SK-N-SH (cell line): ENCODE results near the gene UCN. TPM values are rescaled to one million over a fixed set of nuclear protein-coding genes. Genes with fewer than 3 reads are reported as not detected.

ENCODE experiments used
- CTCF ChIA-PET: fragments of 300-600, 350-600 bp; formaldehyde crosslinking; extraction: SDS; loops from one replicate; lab custom pipeline; 2021; lab: Yijun Ruan, JAX
- POLR2A ChIA-PET: fragments of 350-600 bp; sonication (Branson Sonifier 250); formaldehyde crosslinking; extraction: SDS; loops from one replicate; lab custom pipeline; 2020; ENCODE audit warnings: antibody characterized with exemption, inconsistent platforms; lab: Yijun Ruan, JAX
- DNase-seq: peaks from one replicate; pipeline ENCODE4 v3.0.0; 2012
- H2AFZ ChIP-seq: fragments of 200-600 bp; sonication (generic); 2 replicates; pipeline ENCODE4 v1.8.1; 2016; ENCODE audit warnings: antibody characterized with exemption, mild to moderate bottlenecking, low read depth
- H3F3A ChIP-seq: fragments of 200-600 bp; sonication (generic); replicated peaks from 2 replicates; pipeline ENCODE3; 2016; ENCODE audit warnings: antibody characterized with exemption, mild to moderate bottlenecking; ENCODE audit not compliant: insufficient read depth
- H3K27ac ChIP-seq, 2 experiments: fragments of 200-500 bp in 1 of 2; fragments of 200-600 bp in 1 of 2; sonication (Bioruptor generic) in 1 of 2; sonication (generic), shearing (Covaris generic) in 1 of 2; 2 replicates each; pipeline versions ENCODE4 v1.5.1 to v1.6.1; 2014 to 2016; ENCODE audit warnings: low read depth in 2 of 2, inconsistent platforms in 1 of 2, low read length in 1 of 2, mild to moderate bottlenecking in 1 of 2, mixed read lengths in 1 of 2
- H3K27me3 ChIP-seq: fragments of 200-600 bp; sonication (generic), shearing (Covaris generic); 2 replicates; pipeline ENCODE4 v1.6.1; 2016; ENCODE audit warnings: mixed run types; ENCODE audit not compliant: insufficient read depth
- H3K36me3 ChIP-seq, 2 experiments: fragments of 200-500 bp in 1 of 2; fragments of 200-600 bp in 1 of 2; sonication (Bioruptor generic) in 1 of 2; sonication (generic) in 1 of 2; replicated peaks in 1 of 2; 2 replicates each; pipeline versions ENCODE3 to v1.5.1; 2014 to 2016; ENCODE audit warnings: low read length in 1 of 2, mild to moderate bottlenecking in 1 of 2; ENCODE audit not compliant: insufficient read depth in 2 of 2, control insufficient read depth in 1 of 2
- H3K4me1 ChIP-seq, 2 experiments: fragments of 200-500 bp in 1 of 2; fragments of 200-600 bp in 1 of 2; sonication (Bioruptor generic) in 1 of 2; sonication (generic), shearing (Covaris generic) in 1 of 2; 2 replicates each; pipeline versions ENCODE4 v1.5.1 to v1.6.1; 2014 to 2016; ENCODE audit warnings: low read depth in 1 of 2, low read length in 1 of 2, mixed run types in 1 of 2; ENCODE audit not compliant: insufficient read depth in 2 of 2, control insufficient read depth in 1 of 2
- H3K4me2 ChIP-seq: fragments of 200-600 bp; sonication (generic), shearing (Covaris generic); 2 replicates; pipeline ENCODE4 v1.6.1; 2017; ENCODE audit warnings: mixed run types
- H3K4me3 ChIP-seq, 2 experiments: fragments of 200-500 bp in 1 of 2; fragments of 200-600 bp in 1 of 2; sonication (Bioruptor generic) in 1 of 2; sonication (generic), shearing (Covaris generic) in 1 of 2; 2 replicates each; pipeline versions ENCODE4 v1.5.1 to v1.8.1; 2014 to 2016; ENCODE audit warnings: low read depth in 2 of 2, inconsistent platforms in 1 of 2, low read length in 1 of 2, mild to moderate bottlenecking in 1 of 2, mixed read lengths in 1 of 2, moderate library complexity in 1 of 2
- H3K79me2 ChIP-seq: fragments of 200-600 bp; sonication (generic); 2 replicates; pipeline ENCODE4 v1.8.1; 2017; ENCODE audit warnings: mild to moderate bottlenecking; ENCODE audit not compliant: insufficient read depth
- H3K9ac ChIP-seq: fragments of 200-600 bp; sonication (generic); 2 replicates; pipeline ENCODE4 v1.6.1; 2017; ENCODE audit warnings: mixed run types
- H3K9me2 ChIP-seq: fragments of 200-600 bp; sonication (generic); 2 replicates; pipeline ENCODE4 v1.6.1; 2017; ENCODE audit warnings: mixed run types
- H3K9me3 ChIP-seq: fragments of 200-600 bp; sonication (generic); 2 replicates; pipeline ENCODE4 v1.6.1; 2017; ENCODE audit warnings: mixed run types, mild to moderate bottlenecking, moderate library complexity
- H4K20me1 ChIP-seq: fragments of 200-600 bp; sonication (generic); 2 replicates; pipeline ENCODE4 v1.6.1; 2017; ENCODE audit warnings: mild to moderate bottlenecking, mixed run types; ENCODE audit not compliant: insufficient read depth
- ELF1 ChIP-seq: IDR thresholded peaks from 2 replicates; pipeline ENCODE4 v1.4.0; 2012
- EP300 ChIP-seq, 2 experiments: IDR thresholded peaks; 2 replicates each; pipeline versions ENCODE4 v1.4.0 to v1.6.1; 2012; ENCODE audit warnings: borderline replicate concordance in 1 of 2, low read depth in 1 of 2, low read length in 1 of 2
- FOXM1 ChIP-seq: IDR thresholded peaks from 2 replicates; pipeline ENCODE4 v1.4.0; 2012; ENCODE audit warnings: low read depth, mild to moderate bottlenecking
- GABPA ChIP-seq: IDR thresholded peaks from 2 replicates; pipeline ENCODE4 v1.4.0; 2012; ENCODE audit warnings: low read depth, mild to moderate bottlenecking
- MEF2A ChIP-seq: IDR thresholded peaks from 2 replicates; pipeline ENCODE4 v1.4.0; 2012; ENCODE audit warnings: low read depth, borderline replicate concordance
- MXI1 ChIP-seq: IDR thresholded peaks from 2 replicates; pipeline ENCODE4 v1.6.1; 2012; ENCODE audit warnings: mild to moderate bottlenecking, low read depth, low read length, improper control_type of control experiment
- NFIC ChIP-seq: IDR thresholded peaks from 2 replicates; pipeline ENCODE4 v1.4.0; 2012; ENCODE audit warnings: borderline replicate concordance
- POLR2AphosphoS5 ChIP-seq: IDR thresholded peaks from 2 replicates; pipeline ENCODE4 v1.6.1; 2012; ENCODE audit warnings: low read depth, low read length
- RAD21 ChIP-seq: IDR thresholded peaks from 2 replicates; pipeline ENCODE4 v1.6.1; 2012; ENCODE audit warnings: mild to moderate bottlenecking, low read length
- SIN3A ChIP-seq: IDR thresholded peaks from 2 replicates; pipeline ENCODE4 v1.6.1; 2012; ENCODE audit warnings: low read depth, mild to moderate bottlenecking, low read length, moderate library complexity, borderline replicate concordance
- TAF1 ChIP-seq: IDR thresholded peaks from 2 replicates; pipeline ENCODE4 v1.6.1; 2012; ENCODE audit warnings: low read depth, mild to moderate bottlenecking, low read length, moderate library complexity, borderline replicate concordance
- TCF12 ChIP-seq: IDR thresholded peaks from 2 replicates; pipeline ENCODE4 v1.4.0; 2012
- YY1 ChIP-seq: IDR thresholded peaks from 2 replicates; pipeline ENCODE4 v1.4.0; 2012; ENCODE audit warnings: low read depth, mild to moderate bottlenecking
- whole genome bisulfite sequencing: methylation state at CpG from one replicate; pipeline ENCODE4 v1.1.6; 2017; ENCODE audit warnings: low lambda C conversion rate; 5-methylcytosine and 5-hydroxymethylcytosine counted together
- polyA plus RNA-seq, 3 experiments: library from polyadenylated mRNA; depleted of rRNA; stranded (reverse); fragments of >200 nt; gene quantifications; 2 replicates each; pipeline ENCODE4 v1.2.3, GENCODE V29; 2012
- TF ChIP-seq, protein P1 (sequence below): IDR thresholded peaks from 2 replicates; pipeline ENCODE4 v1.4.0; 2012; ENCODE audit warnings: low read depth, borderline replicate concordance
- TF ChIP-seq, protein P2 (sequence below): IDR thresholded peaks from 2 replicates; pipeline ENCODE4 v1.6.1; 2012; ENCODE audit warnings: mild to moderate bottlenecking, low read depth, low read length, moderate library complexity
- TF ChIP-seq, protein P3 (sequence below): IDR thresholded peaks from 2 replicates; pipeline ENCODE4 v1.4.0; 2012; ENCODE audit warnings: low read depth, borderline replicate concordance
- TF ChIP-seq, protein P4 (sequence below): IDR thresholded peaks from 2 replicates; pipeline ENCODE4 v1.4.0; 2012; ENCODE audit warnings: low read depth

The UCN gene
- polyA plus RNA-seq, 1 of the 3 experiments (the other 2 are of a cell fraction) = 2.8 TPM

DNA sequence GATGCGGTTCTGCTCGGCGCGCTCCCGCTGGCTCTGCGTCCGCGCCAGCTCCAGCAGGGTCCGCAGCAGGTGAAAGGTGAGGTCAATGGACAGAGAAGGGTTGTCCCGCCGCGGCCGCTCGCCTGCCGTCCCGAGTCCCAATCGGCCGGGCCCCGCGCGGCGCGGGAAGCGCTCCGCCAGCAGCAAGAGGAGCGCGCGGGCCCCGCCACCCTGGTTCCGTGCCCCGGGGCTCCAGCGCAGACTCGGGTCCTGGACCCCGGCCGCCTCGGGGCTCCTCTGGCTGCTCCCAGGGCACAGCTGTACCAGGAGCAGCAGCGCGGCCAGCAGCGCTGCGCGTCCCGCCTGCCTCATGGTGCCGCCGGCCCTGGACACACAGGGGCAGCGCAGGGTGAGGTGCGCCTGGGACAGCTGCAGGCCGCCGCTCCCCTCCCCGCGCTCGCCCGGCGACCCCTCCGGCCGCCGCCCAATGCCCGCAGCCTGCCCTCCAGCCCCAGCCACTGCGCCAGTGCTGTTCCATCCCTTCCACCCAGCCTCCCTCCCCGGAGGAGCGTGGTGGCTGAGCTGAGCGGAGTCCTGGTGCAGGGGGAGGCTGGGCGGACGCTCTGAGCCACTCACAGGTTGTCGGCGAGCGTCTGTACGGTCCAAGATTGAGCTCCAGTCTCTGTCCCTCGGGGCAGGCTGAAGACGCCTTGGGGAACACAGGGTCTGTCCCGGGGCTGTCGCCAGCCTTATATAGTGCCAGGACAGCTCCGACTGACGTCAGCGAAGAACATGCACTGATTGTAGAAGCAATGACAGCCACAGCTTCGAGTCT lies 493 bp downstream of the UCN start:
- H4K20me1 ChIP-seq = peaks cover 10% of the 10 kb centered on the region; the same call in 1 of the 2 replicates
- TF ChIP-seq EP300 (IDR thresholded peaks at IDR 0.05; ENCODE audit: borderline replicate concordance in 1 of 2, low read depth in 1 of 2, low read length in 1 of 2) = no peak
- TF ChIP-seq, protein P1, sequence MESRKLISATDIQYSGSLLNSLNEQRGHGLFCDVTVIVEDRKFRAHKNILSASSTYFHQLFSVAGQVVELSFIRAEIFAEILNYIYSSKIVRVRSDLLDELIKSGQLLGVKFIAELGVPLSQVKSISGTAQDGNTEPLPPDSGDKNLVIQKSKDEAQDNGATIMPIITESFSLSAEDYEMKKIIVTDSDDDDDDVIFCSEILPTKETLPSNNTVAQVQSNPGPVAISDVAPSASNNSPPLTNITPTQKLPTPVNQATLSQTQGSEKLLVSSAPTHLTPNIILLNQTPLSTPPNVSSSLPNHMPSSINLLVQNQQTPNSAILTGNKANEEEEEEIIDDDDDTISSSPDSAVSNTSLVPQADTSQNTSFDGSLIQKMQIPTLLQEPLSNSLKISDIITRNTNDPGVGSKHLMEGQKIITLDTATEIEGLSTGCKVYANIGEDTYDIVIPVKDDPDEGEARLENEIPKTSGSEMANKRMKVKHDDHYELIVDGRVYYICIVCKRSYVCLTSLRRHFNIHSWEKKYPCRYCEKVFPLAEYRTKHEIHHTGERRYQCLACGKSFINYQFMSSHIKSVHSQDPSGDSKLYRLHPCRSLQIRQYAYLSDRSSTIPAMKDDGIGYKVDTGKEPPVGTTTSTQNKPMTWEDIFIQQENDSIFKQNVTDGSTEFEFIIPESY = no peak
- no peak for TF ChIP-seq MEF2A
- TF ChIP-seq NFIC = no peak
- no peak for TF ChIP-seq TAF1
- no peak for TF ChIP-seq ELF1
- no peak for TF ChIP-seq GABPA
- no peak for TF ChIP-seq POLR2AphosphoS5
- TF ChIP-seq, protein P2, sequence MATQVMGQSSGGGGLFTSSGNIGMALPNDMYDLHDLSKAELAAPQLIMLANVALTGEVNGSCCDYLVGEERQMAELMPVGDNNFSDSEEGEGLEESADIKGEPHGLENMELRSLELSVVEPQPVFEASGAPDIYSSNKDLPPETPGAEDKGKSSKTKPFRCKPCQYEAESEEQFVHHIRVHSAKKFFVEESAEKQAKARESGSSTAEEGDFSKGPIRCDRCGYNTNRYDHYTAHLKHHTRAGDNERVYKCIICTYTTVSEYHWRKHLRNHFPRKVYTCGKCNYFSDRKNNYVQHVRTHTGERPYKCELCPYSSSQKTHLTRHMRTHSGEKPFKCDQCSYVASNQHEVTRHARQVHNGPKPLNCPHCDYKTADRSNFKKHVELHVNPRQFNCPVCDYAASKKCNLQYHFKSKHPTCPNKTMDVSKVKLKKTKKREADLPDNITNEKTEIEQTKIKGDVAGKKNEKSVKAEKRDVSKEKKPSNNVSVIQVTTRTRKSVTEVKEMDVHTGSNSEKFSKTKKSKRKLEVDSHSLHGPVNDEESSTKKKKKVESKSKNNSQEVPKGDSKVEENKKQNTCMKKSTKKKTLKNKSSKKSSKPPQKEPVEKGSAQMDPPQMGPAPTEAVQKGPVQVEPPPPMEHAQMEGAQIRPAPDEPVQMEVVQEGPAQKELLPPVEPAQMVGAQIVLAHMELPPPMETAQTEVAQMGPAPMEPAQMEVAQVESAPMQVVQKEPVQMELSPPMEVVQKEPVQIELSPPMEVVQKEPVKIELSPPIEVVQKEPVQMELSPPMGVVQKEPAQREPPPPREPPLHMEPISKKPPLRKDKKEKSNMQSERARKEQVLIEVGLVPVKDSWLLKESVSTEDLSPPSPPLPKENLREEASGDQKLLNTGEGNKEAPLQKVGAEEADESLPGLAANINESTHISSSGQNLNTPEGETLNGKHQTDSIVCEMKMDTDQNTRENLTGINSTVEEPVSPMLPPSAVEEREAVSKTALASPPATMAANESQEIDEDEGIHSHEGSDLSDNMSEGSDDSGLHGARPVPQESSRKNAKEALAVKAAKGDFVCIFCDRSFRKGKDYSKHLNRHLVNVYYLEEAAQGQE = no peak
- no peak; the same call in 1 of the 2 replicates for TF ChIP-seq MXI1
- no peak for TF ChIP-seq YY1
- TF ChIP-seq RAD21 = no peak
- TF ChIP-seq, protein P3, sequence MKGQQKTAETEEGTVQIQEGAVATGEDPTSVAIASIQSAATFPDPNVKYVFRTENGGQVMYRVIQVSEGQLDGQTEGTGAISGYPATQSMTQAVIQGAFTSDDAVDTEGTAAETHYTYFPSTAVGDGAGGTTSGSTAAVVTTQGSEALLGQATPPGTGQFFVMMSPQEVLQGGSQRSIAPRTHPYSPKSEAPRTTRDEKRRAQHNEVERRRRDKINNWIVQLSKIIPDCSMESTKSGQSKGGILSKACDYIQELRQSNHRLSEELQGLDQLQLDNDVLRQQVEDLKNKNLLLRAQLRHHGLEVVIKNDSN = no peak
- no peak for TF ChIP-seq SIN3A
- no peak for TF ChIP-seq FOXM1
- TF ChIP-seq, protein P4, sequence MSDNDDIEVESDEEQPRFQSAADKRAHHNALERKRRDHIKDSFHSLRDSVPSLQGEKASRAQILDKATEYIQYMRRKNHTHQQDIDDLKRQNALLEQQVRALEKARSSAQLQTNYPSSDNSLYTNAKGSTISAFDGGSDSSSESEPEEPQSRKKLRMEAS = no peak
- TF ChIP-seq TCF12 = no peak
- H3K4me2 ChIP-seq = no peak overlapping the region
- H2AFZ ChIP-seq = no peak overlapping the region
- peaks cover 5 to 7% of the 10 kb centered on the region in 2 experiments for H3K36me3 ChIP-seq
- ChIA-PET CTCF (interaction anchor here (0.6 to 8.3 kb wide), 11 partner anchors 12 to 346 kb away, joined by 3 to 123 read pairs (median 3); no protein-coding TSS in a partner anchor), POLR2A (interaction anchor here (1.1 to 1.7 kb wide), 3 partner anchors 14 to 211 kb away, joined by 3 to 5 read pairs (median 5); partner anchors contain the start of gene GTF3C2)
- H3F3A ChIP-seq = peaks cover 4% of the 10 kb centered on the region
- no peak overlapping the region for H3K9ac ChIP-seq
- H3K9me2 ChIP-seq = no peaks in the 10 kb centered on the region
- peaks cover 15% of the 10 kb centered on the region; the same call in 1 of the 2 replicates for H3K27me3 ChIP-seq
- peaks cover 0 to 18% of the 10 kb centered on the region in 2 experiments; a peak in 1 of 4 replicates for H3K4me1 ChIP-seq
- WGBS = 29% methylated on average over 25 of the region's 75 CpGs
- peak; percentile 84 for DNase-seq
- H3K9me3 ChIP-seq = no peaks in the 10 kb centered on the region
- H3K4me3 ChIP-seq = no peak overlapping the region; a peak in 1 of 4 replicates
- H3K27ac ChIP-seq = no peak overlapping the region
- no peaks in the 10 kb centered on the region for H3K79me2 ChIP-seq
